ENCODE results near the gene THSD4. TPM values are rescaled to one million over a fixed set of nuclear protein-coding genes. Genes with fewer than 3 reads are reported as not detected.

Gene THSD4
- total and polyA plus RNA-seq, 2 of the 4 experiments (the other 2 are of a cell fraction), result 25.5 to 31.1 TPM

GRCh38 chr15:71760852-71761251 lies 645.6 kb downstream of the THSD4 start:
- H2BK5ac ChIP-seq (ENCODE audit: low read depth, low read length, poor library complexity, severe bottlenecking), result no peak overlapping the region
- no TSS peak for BruUV-seq (replicated peaks)
- POLR2A ChIA-PET (ENCODE audit: unreplicated experiment), result no interaction called here

More at GRCh38 chr15:71760852-71761251, 645.6 kb downstream of the THSD4 start:
- Histone ChIP-seq H3K27me3 (ENCODE audit: control insufficient read depth, insufficient read depth, low read length) (no peaks in the 10 kb centered on the region), H3K36me3 (ENCODE audit: control insufficient read depth, insufficient read depth, low read length) (peaks cover 20% of the 10 kb centered on the region), H4K5ac (ENCODE audit: low read depth, low read length) (no peak overlapping the region), H2AK9ac (replicated peaks; ENCODE audit: low read depth, low read length, poor library complexity) (no peak overlapping the region), H4K8ac (ENCODE audit: low read depth in 2 of 2, low read length in 2 of 2) (no peak overlapping the region), H4K20me1 (ENCODE audit: insufficient read depth, low read length) (no peaks in the 10 kb centered on the region), H3K56ac (ENCODE audit: extremely low read depth, insufficient read depth, low read length) (no peak overlapping the region), H3K4me1 (ENCODE audit: control insufficient read depth, insufficient read depth, low read length) (peaks cover 2% of the 10 kb centered on the region; the same call in 1 of the 2 replicates), H4K91ac (ENCODE audit: insufficient read depth, low read depth, low read length) (no peak overlapping the region), H3K9me3 (ENCODE audit: control insufficient read depth, insufficient read depth, low read length) (peaks cover 9% of the 10 kb centered on the region), H2AFZ (replicated peaks; ENCODE audit: low read length, poor library complexity) (no peak overlapping the region), H3K4ac (ENCODE audit: low read depth, low read length) (no peak overlapping the region), H3K4me3 (ENCODE audit: insufficient read depth, low read depth, low read length) (no peak overlapping the region), H3K23ac (ENCODE audit: low read depth, low read length) (no peak overlapping the region), H3K4me2 (ENCODE audit: low read depth, low read length) (no peak overlapping the region), H2BK20ac (ENCODE audit: low read depth, low read length) (no peak overlapping the region), H3K9me1 (ENCODE audit: insufficient read depth, low read length) (peaks cover 6% of the 10 kb centered on the region), H2AK5ac (ENCODE audit: low read depth, low read length) (no peak overlapping the region), H3K27ac (ENCODE audit: insufficient read depth, low read length) (no peak overlapping the region), H3K79me1 (ENCODE audit: low read depth in 1 of 2, low read length in 2 of 2) (no peaks in the 10 kb centered on the region), H2BK120ac (ENCODE audit: low read depth, low read length) (no peak overlapping the region), H2BK15ac (ENCODE audit: low read depth, low read length) (no peak overlapping the region), H3K18ac (ENCODE audit: low read depth, low read length) (no peak overlapping the region), H3K14ac (replicated peaks; ENCODE audit: low read depth, low read length) (no peak overlapping the region), H3K9ac (ENCODE audit: low read depth, low read length) (no peak overlapping the region)
- dilution Hi-C loops (cut with HindIII; ENCODE audit: low sequenced_read_pairs, unreplicated experiment), result no loop called here
- intact Hi-C loops (cut with micrococcal nuclease), result no loop called here
- in situ Hi-C loops (cut with MboI; ENCODE audit: low sequenced_read_pairs), result no loop called here
- ATAC-seq (ENCODE audit: low read depth) (no peak), DNase-seq (no peak)
- no peak for TF ChIP-seq RFX5 (IDR thresholded peaks at IDR 0.05; ENCODE audit: low read depth, low read length)
- TF ChIP-seq USF2 (IDR thresholded peaks at IDR 0.05; ENCODE audit: low read depth, low read length), result no peak
- no CpG with 5 or more reads among the region's 1 CpG for WGBS, 2 experiments (ENCODE audit: extremely low coverage in 2 of 2, insufficient read length in 1 of 2)
- CTCF ChIA-PET, result interaction anchor here (1.5 to 1.6 kb wide), 2 partner anchors 20 to 40 kb away, joined by 3 to 5 read pairs; no protein-coding TSS in a partner anchor

Measured in IMR-90 (cell line).